ENCODE data around the gene ZDHHC5.
"Not testable (repeated sequence)": the region's sequence is repeated elsewhere in the genome, so short reads cannot be mapped to it uniquely, and the experiment has no call there.

Gene ZDHHC5

DNA sequence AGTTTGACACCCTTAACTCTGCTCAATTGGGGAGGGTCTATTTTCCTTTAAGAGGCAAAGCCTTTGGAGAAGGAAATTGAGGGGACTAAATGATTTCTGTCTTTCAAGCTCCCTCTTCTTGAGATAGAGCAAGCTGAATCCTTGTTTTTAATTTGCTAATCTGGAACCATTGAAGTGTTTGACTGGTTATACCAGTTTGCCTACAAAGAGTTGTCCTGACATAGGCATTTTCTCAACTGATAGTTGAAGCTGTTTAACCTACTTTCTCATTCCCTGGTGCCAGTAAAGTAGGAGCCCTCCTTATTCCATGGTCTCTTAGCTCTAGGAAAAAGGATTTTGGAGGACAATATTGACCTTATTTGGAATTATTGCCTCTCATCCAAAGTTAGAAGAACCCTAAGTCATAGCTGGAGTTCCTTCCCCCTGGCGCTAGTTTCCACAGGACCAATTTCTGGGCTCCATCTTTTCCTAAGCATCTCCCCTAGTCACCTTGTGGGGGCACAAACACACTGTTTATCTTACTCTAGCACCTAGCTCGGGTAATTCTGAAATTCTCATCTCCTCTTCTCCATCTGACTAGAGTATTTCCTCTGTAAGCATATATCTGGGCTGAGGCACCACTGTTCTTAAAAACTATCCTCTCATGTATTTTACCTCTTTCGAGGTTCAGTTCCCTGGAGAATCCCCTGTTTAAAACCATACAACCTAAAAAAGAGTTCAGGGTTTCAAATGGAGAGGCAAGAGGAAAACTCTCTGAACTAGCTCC lies 7.4 kb downstream of the ZDHHC5 start:
- DNase-seq, result no peak

GRCh38 chr11:57679396-57679795 lies 11.5 kb downstream of the ZDHHC5 start:
- no peak for DNase-seq

GRCh38 chr11:57680552-57680874 lies 12.6 kb downstream of the ZDHHC5 start:
- no peak for DNase-seq

GRCh38 chr11:57681168-57681567 lies 13.3 kb downstream of the ZDHHC5 start:
- no peak for DNase-seq

DNA sequence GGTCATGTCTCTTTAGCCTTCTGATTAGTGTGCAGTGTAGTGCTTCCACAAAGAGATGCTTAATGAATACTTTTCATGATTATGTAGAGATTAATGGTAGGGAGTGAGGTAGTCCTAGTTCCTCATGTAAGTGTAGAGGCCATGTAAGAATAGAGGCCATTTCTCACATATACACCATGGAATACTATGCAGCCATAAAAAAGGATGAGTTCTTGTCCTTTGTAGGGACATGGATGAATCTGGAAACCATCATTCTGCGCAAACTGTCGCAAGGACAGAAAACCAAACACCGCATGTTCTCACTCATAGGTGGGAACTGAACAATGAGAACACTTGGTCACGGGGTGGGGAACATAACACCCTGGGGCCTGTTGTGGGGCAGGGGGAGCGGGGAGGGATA lies 22.6 kb downstream of the ZDHHC5 start:
- not testable (repeated sequence) for DNase-seq

DNA sequence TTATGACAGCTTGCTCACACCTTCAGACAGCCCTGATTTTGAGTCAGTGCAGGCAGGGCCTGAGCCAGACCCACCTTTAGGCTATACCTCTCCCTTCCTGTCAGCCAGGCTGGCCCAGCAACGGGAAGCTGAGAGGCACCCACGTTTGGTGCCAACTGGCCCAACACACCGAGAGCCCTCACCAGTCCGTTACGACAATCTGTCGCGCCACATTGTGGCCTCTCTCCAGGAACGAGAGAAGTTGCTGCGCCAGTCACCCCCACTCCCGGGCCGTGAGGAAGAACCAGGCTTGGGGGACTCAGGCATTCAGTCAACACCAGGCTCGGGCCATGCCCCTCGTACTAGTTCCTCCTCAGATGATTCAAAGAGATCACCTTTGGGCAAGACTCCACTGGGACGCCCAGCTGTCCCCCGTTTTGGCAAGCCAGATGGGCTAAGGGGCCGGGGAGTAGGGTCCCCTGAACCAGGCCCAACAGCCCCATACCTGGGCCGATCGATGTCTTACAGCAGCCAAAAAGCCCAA lies 31.0 kb downstream of the ZDHHC5 start:
- no peak for DNase-seq

GRCh38 chr11:57699813-57700212 lies 31.9 kb downstream of the ZDHHC5 start:
- DNase-seq, result no peak

- no peak for DNase-seq
These were observed 32.5 kb downstream of the ZDHHC5 start for GRCh38 chr11:57700425-57700824.

GRCh38 chr11:57703341-57703740 lies 35.4 kb downstream of the ZDHHC5 start:
- DNase-seq, result no peak

DNA sequence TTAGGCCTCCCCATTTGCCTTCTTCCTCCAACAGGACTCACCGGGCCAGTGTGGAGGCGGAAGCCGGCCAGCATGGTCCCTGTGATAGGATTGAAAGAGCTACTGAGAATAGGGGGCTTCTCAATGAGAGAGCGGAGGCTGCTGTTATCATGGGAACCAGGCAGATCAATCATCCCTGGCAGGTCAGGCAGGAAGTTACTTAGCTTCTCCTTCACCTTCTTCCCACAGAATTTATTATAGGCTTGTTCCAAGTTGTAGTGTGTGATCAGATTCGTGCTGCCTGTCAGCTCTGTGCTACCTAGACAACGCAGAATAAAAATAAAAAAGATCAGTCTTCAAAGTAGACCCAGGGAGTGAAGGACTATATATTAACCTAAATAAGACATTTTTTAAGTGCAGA lies 37.0 kb downstream of the ZDHHC5 start:
- no peak for DNase-seq

- not testable (repeated sequence) for DNase-seq
These were observed 37.5 kb downstream of the ZDHHC5 start for GRCh38 chr11:57705432-57705831.

GRCh38 chr11:57709802-57710367 lies 42.0 kb downstream of the ZDHHC5 start:
- DNase-seq, result no peak

- peak; percentile 97 for DNase-seq
These were observed 43.7 kb downstream of the ZDHHC5 start, which contains the start of gene MED19 for GRCh38 chr11:57711414-57712255. Gene MED19 (minus strand): TSS chr11:57712215. CDS start chr11:57712179, 36 bp downstream.

- peak; percentile 99 for DNase-seq
These were observed 44.6 kb downstream of the ZDHHC5 start, which contains the start of gene TMX2 for GRCh38 chr11:57712256-57713150. Gene TMX2 (plus strand): TSS chr11:57712593. CDS start chr11:57712619, 26 bp downstream.

- DNase-seq, result no peak
These were observed 45.9 kb downstream of the ZDHHC5 start for GRCh38 chr11:57713835-57714234.

GRCh38 chr11:57716726-57717125 lies 48.8 kb downstream of the ZDHHC5 start:
- not testable (repeated sequence) for DNase-seq

- DNase-seq, result no peak
These were observed 59.3 kb downstream of the ZDHHC5 start for GRCh38 chr11:57727185-57727584.

GRCh38 chr11:57728829-57729228 lies 60.9 kb downstream of the ZDHHC5 start:
- DNase-seq, result no peak

DNA sequence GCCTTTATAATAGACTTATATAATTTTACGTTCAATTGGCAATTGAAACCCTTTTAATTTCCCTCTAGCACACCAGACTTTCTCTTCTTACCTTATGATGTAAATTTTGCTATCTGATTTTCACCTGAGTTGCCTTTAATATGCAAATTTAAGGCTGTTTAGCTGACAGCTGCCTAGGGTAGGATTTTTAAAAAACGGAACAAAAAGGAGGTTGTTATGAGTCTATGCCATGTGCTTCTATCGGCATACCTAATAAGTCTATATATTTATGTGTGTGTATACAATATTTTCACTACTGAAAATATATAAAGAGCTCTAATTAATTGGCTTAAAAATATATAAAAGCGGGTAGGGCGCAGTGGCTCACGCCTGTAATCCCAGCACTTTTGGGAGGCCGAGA lies 61.6 kb downstream of the ZDHHC5 start:
- no peak for DNase-seq

DNA sequence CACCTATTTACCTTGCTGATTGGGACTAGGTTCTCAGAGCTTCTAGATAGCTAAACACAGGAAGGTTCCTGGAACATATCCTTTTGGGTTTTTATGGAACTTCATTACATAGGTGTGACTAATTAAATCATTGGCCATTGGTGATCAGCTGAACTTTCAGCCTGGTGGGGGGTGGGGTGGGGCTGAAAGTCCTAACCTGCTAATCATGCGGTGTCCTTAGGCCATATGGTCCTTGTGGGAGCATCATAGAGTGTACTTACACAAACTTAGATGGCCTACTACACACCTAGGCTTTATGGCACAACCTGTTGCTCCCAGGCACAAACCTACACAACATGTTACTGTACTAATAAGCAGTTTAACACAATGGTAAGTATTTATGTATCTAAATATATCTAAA lies 64.7 kb downstream of the ZDHHC5 start:
- no peak for DNase-seq

DNA sequence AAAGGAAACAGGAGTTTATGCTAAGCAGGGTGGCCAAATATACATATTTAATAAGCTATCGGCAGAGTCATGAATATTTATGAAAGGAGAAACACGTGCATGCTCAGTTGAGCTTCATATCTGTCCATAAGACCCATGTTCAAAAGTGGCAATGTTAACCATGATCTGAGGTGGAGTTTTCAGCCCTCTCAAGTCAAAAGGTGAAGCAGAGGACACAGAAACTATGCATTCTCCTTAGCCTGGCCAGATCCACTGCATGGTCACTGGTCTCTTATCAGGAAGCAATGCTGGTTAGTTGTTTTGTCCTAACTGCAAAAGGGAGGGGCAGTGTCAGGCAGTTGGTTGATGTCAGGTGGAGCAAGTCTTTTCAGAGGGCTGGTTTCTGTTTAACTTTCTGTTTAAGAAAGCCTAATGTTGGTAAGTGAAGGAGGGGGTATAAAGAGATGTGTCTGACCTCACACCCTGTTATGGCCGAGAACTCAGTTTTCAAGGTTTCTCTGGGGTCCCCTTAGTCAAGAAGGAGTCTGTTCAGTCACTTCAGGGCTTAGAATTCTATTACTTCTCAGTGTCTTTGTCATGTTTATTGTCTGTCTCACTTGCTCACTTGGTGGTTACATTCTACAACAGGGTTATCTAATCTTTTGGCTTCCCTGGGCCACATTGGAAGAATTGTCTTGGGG lies 67.8 kb downstream of the ZDHHC5 start:
- no peak for DNase-seq

All from NCI-H69 (cell line).